ENCODE measurements around the gene FOSL2. TPM values are rescaled to one million over a fixed set of nuclear protein-coding genes. Genes with fewer than 3 reads are reported as not detected.

FOSL2 gene
- total RNA-seq, 1 donor from 2014 or later = 2.7 TPM

DNA sequence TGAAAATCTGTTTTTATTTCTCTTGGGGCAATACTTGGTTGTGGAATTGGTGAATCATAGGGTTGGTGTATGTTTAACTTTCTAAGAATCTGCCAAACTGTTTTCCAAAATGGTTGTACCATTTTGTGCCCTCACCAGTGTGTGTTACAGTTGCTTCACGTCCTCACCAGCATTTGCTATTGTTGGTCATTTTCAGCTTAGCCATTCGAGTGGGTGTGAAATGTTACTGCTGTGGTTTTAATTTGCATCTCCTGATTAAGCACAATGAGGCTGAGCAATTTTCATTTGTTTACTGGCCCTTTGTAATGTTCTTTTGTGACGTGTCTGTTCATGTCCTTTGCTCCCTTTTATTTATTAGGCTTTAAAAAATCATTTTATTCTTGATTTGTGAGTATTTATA, 49.7 kb downstream of the FOSL2 start:
- Mint-ChIP-seq H3K9me3 (no peaks in the 10 kb centered on the region), H3K4me3 (no peak overlapping the region), H3K4me1 (no peaks in the 10 kb centered on the region), H3K27me3 (peaks cover 6% of the 10 kb centered on the region), H3K36me3 (ENCODE audit: low read depth) (no peaks in the 10 kb centered on the region), H3K27ac (no peak overlapping the region)
- ATAC-seq (ENCODE audit: low read depth) = no peak
- ChIA-PET CTCF (no interaction called here), POLR2A (no interaction called here)
- intact Hi-C loops (cut with micrococcal nuclease) = no loop called here
- DNase-seq = no peak
- TF ChIP-seq, protein P1, sequence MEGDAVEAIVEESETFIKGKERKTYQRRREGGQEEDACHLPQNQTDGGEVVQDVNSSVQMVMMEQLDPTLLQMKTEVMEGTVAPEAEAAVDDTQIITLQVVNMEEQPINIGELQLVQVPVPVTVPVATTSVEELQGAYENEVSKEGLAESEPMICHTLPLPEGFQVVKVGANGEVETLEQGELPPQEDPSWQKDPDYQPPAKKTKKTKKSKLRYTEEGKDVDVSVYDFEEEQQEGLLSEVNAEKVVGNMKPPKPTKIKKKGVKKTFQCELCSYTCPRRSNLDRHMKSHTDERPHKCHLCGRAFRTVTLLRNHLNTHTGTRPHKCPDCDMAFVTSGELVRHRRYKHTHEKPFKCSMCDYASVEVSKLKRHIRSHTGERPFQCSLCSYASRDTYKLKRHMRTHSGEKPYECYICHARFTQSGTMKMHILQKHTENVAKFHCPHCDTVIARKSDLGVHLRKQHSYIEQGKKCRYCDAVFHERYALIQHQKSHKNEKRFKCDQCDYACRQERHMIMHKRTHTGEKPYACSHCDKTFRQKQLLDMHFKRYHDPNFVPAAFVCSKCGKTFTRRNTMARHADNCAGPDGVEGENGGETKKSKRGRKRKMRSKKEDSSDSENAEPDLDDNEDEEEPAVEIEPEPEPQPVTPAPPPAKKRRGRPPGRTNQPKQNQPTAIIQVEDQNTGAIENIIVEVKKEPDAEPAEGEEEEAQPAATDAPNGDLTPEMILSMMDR (IDR thresholded peaks at IDR 0.05) = no peak

DNA sequence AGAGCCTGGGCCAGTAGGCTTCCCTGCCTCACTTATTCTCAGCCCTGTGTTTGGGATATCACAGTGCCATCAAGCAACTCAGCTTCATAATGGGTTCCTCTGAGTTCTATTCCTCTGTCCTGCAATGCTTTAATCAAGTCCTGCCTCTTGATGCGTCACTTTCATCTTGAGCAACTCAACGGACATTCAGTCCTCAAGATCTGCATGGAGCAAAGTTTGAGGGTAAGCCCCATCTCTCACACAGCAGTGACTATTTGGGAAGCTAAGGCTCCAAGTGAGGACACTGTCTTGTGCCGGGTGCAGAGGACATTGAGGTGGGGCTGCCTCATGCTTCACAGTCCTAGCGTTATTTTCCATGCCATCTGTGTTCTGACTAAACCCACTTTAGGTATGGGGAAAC, 52.3 kb downstream of the FOSL2 start:
- ChIA-PET POLR2A (no interaction called here), CTCF (no interaction called here)
- Mint-ChIP-seq H3K27ac (no peak overlapping the region), H3K4me3 (no peak overlapping the region), H3K27me3 (peaks cover 8% of the 10 kb centered on the region), H3K36me3 (ENCODE audit: low read depth) (no peaks in the 10 kb centered on the region), H3K4me1 (no peaks in the 10 kb centered on the region), H3K9me3 (no peaks in the 10 kb centered on the region)
- intact Hi-C loops (cut with micrococcal nuclease) = no loop called here
- DNase-seq (no peak), ATAC-seq (ENCODE audit: low read depth) (no peak)
- TF ChIP-seq, protein P1 (IDR thresholded peaks at IDR 0.05) = no peak

DNA sequence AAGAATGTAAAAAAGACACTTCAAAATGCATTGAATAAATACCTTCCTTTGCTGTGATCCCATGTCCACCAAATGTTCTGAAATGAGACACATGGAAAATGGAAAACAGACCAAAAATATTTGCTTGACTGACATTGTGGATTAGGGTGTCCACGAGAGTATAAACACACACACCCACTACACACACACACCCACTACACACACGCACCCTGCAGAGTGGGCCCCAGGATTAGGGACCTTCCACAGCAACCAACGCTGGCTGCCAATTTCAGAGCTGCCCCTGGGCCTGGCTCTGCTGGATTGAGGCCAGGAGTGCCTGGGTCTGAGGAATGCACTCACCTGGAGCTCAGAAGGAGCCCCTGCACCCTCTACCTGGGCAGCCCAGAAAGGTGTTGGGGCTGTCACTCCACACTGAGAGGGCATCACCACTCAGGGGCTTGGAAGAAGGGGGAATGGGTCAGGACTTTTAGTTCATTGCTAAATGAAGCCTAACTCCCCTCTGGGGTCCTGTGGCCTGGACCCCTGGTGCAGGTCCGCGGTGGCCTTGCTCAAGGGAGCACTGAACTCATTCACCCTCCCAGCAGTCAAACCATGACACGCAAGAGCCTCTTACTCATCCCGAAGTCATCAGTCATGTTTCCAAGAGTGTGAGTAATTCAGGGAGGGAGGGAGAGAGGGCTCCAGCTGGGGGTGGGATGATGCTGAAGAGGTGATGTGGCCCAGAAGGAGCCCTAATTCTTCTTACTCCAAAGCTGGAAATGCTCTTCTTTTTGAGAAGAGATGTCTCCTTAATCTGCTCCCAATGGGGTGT, 53.0 kb downstream of the FOSL2 start:
- CTCF ChIA-PET = interaction anchor here (0.5 kb wide), 1 partner anchor 741 kb away, joined by 5 read pairs; no protein-coding TSS in a partner anchor
- no peaks in the 10 kb centered on the region for H3K4me1 Mint-ChIP-seq
- ATAC-seq (ENCODE audit: low read depth) (no peak), DNase-seq (no peak)
- intact Hi-C loops (cut with micrococcal nuclease) = no loop called here
- no peak overlapping the region for H3K4me3 Mint-ChIP-seq
- H3K27ac Mint-ChIP-seq = no peak overlapping the region
- TF ChIP-seq, protein P1 (IDR thresholded peaks at IDR 0.05) = no peak
- H3K27me3 Mint-ChIP-seq = peaks cover 8% of the 10 kb centered on the region
- no peaks in the 10 kb centered on the region for H3K9me3 Mint-ChIP-seq
- H3K36me3 Mint-ChIP-seq (ENCODE audit: low read depth) = no peaks in the 10 kb centered on the region
- POLR2A ChIA-PET = no interaction called here

DNA sequence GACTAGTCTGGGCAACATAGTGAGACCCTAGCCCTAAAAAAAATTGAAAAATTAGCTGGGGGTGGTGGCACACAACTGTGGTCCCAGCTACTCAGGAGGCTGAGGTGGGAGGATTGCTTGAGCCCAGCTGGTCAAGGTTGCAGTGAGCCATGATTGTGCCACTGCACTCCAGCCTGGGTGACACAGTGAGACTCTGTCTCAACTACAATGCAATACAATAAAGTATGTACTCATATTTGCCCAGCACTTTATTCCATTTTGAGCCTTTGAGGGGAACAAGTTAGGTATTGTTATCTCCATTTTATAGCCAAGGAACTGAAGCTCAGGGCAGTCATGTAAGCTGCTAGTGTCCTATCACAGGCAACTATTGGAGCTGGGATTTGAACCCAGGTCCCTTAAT, 53.9 kb downstream of the FOSL2 start:
- DNase-seq = no peak
- intact Hi-C loops (cut with micrococcal nuclease) = no loop called here
- no peaks in the 10 kb centered on the region for H3K36me3 Mint-ChIP-seq (ENCODE audit: low read depth)
- TF ChIP-seq, protein P1 (IDR thresholded peaks at IDR 0.05) = no peak
- no peaks in the 10 kb centered on the region for H3K4me1 Mint-ChIP-seq
- POLR2A ChIA-PET = no interaction called here
- H3K27ac Mint-ChIP-seq = no peak overlapping the region
- CTCF ChIA-PET = no interaction called here
- no peak overlapping the region for H3K4me3 Mint-ChIP-seq
- H3K27me3 Mint-ChIP-seq = peaks cover 8% of the 10 kb centered on the region
- no peaks in the 10 kb centered on the region for H3K9me3 Mint-ChIP-seq
- ATAC-seq (ENCODE audit: low read depth) = no peak

DNA sequence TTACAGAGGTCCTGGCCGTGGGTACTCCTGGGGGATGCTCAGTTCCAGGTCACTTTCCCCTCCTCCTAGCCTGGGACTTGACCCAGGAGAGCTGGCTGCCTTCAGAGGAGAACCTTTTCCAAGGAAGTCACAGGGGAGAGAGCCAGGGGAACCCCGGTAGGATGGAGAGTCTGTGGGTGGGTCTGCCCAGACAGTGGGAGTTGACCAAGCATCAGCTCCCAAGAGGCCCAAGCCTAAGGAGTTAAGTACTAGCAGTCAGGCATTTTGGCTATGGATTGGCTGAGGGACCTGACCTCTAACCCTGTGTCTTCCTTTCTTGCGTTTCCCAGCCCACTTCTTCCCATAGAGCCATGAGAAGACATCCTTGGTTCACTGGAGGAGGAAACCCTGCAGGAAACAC, 54.4 kb downstream of the FOSL2 start:
- Mint-ChIP-seq H3K36me3 (ENCODE audit: low read depth) (no peaks in the 10 kb centered on the region), H3K27me3 (peaks cover 8% of the 10 kb centered on the region), H3K4me3 (no peak overlapping the region), H3K4me1 (no peaks in the 10 kb centered on the region), H3K9me3 (no peaks in the 10 kb centered on the region), H3K27ac (no peak overlapping the region)
- ATAC-seq (ENCODE audit: low read depth) = no peak
- CTCF ChIA-PET = no interaction called here
- no peak for DNase-seq
- TF ChIP-seq, protein P1 (IDR thresholded peaks at IDR 0.05) = no peak
- POLR2A ChIA-PET = no interaction called here
- intact Hi-C loops (cut with micrococcal nuclease) = no loop called here

Measured in activated B cell treated with CpG ODN at 0.5 μM for 24 hours (primary cell).